GM13977 (cell line): ENCODE data around the gene CHST10.
"Not testable (repeated sequence)": the region's sequence is repeated elsewhere in the genome, so short reads cannot be mapped to it uniquely, and the experiment has no call there.

Experiments
- DNase-seq: peaks from one replicate; pipeline ENCODE4 v3.0.0; 2012; ENCODE audit warnings: low spot score
- in situ Hi-C: fragments of 300-500 bp; cut with MboI; formaldehyde crosslinking; loops from one replicate; pipeline ENCODE4 v1.12.0; 2022; ENCODE audit warnings: low sequenced_read_pairs, low pct_unique_long_range_greater_than_20kb, mixed read lengths, inconsistent platforms; ENCODE audit not compliant: unreplicated experiment
- TF ChIP-seq, protein P1 (sequence below): IDR thresholded peaks from 2 replicates; pipeline ENCODE4 v1.5.1; 2012; ENCODE audit warnings: mild to moderate bottlenecking, control low read depth; ENCODE audit not compliant: insufficient read depth; ENCODE audit errors: extremely low read depth, missing control alignments

The CHST10 gene

DNA sequence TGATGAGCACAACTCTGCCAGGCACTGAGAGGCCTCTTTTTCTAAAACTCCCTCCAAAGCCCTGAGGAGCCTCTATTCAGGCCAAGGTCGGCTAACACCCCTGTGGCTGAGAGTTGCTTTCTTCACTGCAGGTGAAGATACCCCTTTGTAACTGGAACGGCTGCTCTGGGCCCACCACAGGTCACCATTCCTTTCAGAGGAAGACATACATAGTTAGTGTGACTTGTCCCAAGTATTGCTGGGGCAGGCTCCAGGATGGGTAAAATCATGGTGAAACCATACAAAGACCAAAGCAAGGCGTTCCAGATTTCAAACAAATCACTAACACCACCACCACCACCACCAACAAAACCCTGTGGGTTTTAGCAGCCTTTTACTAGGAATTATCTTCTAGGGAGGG is 36.8 kb downstream of the CHST10 start:
- in situ Hi-C loops: loop anchor here (10.0 to 25.0 kb wide), 2 partner anchors 116 to 818 kb away; no protein-coding TSS in a partner anchor
- TF ChIP-seq, protein P1, sequence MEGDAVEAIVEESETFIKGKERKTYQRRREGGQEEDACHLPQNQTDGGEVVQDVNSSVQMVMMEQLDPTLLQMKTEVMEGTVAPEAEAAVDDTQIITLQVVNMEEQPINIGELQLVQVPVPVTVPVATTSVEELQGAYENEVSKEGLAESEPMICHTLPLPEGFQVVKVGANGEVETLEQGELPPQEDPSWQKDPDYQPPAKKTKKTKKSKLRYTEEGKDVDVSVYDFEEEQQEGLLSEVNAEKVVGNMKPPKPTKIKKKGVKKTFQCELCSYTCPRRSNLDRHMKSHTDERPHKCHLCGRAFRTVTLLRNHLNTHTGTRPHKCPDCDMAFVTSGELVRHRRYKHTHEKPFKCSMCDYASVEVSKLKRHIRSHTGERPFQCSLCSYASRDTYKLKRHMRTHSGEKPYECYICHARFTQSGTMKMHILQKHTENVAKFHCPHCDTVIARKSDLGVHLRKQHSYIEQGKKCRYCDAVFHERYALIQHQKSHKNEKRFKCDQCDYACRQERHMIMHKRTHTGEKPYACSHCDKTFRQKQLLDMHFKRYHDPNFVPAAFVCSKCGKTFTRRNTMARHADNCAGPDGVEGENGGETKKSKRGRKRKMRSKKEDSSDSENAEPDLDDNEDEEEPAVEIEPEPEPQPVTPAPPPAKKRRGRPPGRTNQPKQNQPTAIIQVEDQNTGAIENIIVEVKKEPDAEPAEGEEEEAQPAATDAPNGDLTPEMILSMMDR: no peak

DNA sequence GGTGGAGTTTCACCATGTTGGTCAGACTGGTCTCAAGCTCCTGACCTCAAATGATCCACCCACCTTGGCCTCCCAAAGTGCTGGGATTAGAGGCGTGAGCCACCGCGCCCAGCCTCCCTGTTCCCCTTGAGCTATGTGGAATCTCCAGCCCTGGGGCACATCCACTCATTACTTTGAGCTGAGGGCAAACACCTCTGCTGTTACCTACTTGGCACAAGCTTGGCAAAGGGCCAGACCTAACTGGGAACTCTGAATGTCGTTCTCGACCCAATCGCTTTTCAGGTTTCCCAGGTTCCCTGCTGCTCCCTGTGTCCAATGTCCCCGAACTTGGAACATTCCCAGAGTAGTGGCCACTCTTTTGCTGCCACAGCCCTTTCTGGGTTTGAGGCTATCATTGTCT is 40.6 kb downstream of the CHST10 start:
- TF ChIP-seq, protein P1: no peak
- in situ Hi-C loops: loop anchor here (25.0 kb wide), 1 partner anchor 815 kb away; no protein-coding TSS in a partner anchor
- no peak for DNase-seq

More for the DNA sequence above, 36.8 kb downstream of the CHST10 start:
- DNase-seq: no peak

DNA sequence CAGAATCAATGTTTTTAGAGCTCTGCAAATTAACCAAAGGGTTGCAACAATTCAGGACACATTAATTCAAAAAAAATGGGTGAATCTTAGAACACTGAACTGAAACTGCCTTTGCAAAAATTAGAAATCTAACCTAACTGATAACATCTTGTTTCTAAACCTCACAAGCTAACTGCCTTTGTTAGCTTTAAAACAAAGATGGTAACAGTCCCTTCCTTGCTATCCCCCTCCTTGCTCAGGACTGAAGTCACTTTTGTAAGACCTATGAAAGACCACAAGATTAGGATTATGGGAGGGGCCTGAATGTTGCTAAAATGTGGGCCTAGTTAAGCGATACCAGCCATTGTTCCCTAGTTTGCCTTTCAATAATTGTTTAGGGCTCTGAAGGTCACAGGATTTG is 50.3 kb downstream of the CHST10 start:
- DNase-seq: no peak
- in situ Hi-C loops: no loop called here
- TF ChIP-seq, protein P1: no peak

DNA sequence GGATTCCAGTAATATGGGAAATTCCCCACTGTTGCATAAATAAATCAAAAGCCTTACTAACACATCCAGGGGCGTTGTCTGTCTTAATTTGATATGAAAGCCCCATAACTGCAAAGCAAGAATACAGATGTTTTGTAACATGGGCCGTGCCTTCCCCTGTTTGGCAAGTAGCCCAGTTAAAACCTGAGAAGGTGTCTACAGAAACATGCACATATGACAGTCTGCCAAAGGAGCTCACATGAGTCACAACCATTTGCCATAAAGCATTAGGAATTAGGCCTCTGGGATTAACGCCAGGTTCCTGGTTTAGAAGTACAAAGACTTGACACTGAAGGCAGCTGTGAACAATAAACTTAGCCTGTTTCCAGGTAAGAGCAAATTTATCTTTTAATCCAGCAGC is 52.0 kb downstream of the CHST10 start:
- in situ Hi-C loops: no loop called here
- DNase-seq: no peak
- TF ChIP-seq, protein P1: no peak

DNA sequence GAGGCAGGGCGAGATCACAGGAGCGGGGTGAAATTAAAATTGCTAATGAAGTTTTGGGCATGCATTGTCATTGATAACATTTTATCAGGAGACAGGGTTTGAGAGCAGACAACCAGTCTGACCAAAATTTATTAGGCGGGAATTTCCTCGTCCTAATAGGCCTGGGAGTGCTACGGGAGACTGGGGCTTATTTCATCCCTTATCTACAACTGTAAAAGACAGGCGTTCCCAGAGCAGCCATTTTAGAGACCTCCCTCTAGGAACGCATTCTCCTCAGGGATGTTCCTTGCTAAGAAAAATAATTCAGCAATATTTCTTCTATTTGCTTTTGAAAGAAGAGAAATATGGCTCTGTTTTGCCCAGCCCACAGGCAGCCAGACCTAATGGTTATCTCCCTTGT is 55.2 kb downstream of the CHST10 start:
- in situ Hi-C loops, DNase-seq: not testable (repeated sequence)

DNA sequence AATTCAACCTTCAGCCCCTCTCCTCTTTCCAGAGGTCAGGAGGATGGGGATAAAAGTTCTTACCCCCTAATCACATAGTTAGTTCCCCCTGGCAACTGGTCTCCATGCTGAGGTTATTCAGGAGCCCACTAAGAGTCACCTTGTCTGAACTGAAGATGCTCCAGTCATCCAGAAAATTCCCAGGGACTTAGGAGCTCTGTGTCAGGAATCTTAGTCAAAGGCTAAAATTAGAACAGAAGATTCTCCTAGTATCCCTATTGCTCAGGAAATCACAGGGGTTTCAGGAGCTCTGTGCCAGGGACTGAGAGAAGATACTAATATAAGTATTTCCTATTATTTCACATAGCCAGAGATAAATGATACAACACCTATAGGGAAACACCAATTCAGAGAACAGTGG is 57.9 kb downstream of the CHST10 start:
- TF ChIP-seq, protein P1: no peak
- in situ Hi-C loops: no loop called here
- DNase-seq: no peak

DNA sequence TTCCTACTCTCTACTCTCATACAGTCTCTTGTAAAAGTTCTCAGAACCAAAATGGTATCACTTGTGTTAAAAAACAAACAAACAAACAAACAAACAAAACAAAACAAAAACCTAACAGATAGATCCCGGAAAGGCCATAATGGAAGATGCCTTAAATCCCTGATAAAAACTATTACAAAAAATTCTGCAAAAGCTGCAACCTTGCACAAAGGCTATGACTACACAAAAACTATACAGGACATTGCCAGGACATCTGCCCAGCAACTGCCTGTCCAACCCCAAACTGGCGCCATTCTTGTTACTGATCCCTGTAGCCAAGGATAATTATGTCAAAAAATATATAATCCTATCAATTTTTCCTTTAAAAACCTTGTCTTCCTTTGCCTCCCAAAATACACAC is 58.9 kb downstream of the CHST10 start:
- in situ Hi-C loops: no loop called here
- TF ChIP-seq, protein P1: no peak
- no peak for DNase-seq
